HG02571 (cell line): ENCODE results near the gene CFAP299.
"Not testable (repeated sequence)": the region's sequence is repeated elsewhere in the genome, so short reads cannot be mapped to it uniquely, and the experiment has no call there.

ENCODE experiments used
- ATAC-seq: cut with Tn5 transposase; IDR thresholded peaks from one replicate; pipeline ENCODE4 v1.9.1; 2021; ENCODE audit warnings: mild to moderate bottlenecking, moderate library complexity; ENCODE audit not compliant: unreplicated experiment

CFAP299 gene

GRCh38 chr4:80694171-80694570, 358.6 kb downstream of the CFAP299 start:
- ATAC-seq: no peak

DNA sequence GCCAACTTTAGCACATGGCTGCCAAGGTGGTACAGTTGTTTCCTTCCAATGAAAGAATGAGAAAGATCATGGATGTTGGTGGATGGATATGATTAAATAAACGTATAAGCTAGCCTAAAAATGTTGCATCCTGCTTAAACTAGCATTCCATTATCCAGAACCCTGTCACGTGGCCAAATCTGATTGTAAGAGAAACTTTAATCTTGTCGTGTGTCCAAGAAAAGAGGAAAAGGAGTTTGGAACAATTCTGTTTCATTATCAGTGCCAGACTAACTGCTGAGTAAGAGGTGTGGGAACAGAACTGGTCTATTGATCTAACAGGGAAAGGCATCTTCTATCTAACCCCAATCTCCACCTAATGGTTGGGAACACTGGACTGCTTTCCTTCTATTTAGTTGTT, 369.8 kb downstream of the CFAP299 start:
- ATAC-seq: no peak

DNA sequence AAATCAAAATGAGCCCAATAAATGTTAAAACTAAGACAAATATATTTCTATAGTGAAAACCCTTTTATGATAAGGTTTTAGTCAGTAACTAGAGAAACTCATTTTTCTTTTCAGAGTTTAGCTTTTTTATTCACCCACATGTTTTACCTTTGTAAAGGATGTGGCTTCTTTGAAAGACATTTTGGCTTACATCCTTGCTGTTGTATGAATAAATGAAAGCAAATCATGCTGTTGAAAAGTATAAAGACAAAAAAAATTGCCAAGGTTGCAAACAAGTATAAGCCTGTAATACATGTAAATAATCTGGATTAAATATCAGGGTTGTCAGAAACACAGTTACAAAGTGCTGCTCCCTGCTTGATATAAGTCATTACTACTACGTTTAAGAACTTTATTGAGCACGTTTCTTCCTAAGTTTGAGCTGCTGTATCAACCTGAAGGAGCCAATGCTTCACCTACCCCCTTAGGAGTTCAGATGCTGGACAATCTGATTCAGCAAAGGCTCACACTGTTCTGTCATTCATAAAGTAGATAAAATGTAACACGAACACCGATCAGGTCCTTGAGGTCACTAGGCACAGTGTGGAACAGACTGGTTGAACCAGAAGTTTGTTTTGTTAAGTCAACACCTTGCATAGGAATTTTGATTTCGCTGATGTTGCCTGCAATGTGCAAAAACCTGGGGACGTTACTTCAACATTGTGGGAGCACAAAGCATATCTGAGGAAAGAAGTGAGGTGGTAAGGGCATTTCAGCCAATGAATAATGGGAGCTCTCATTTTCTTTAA, 373.7 kb downstream of the CFAP299 start:
- no peak for ATAC-seq

GRCh38 chr4:80710748-80711451, 375.4 kb downstream of the CFAP299 start:
- no peak for ATAC-seq

GRCh38 chr4:80711956-80712355, 376.4 kb downstream of the CFAP299 start:
- no peak for ATAC-seq

GRCh38 chr4:80713409-80713808, 377.9 kb downstream of the CFAP299 start:
- no peak for ATAC-seq

GRCh38 chr4:80717204-80717603, 381.7 kb downstream of the CFAP299 start:
- no peak for ATAC-seq

DNA sequence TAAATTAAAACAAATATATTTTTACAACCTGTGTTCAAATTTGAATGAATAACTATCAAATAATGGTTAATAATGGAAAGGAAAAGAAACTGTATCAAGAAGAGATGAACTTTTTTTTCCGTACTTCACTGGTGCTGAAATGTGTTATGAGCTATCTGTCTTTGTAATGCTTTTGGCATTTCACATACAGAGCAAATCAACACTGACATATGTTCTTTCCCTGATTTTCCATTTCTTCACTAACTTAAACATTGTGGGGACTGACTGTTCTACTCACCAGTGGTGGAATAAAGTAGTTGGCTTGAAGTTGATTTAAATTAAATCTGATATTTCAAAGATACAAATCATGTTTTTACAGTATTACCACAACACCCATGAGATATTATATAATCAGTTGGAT, 390.9 kb downstream of the CFAP299 start:
- no peak for ATAC-seq

- no peak for ATAC-seq
Observed at GRCh38 chr4:80730158-80730557, 394.6 kb downstream of the CFAP299 start.

DNA sequence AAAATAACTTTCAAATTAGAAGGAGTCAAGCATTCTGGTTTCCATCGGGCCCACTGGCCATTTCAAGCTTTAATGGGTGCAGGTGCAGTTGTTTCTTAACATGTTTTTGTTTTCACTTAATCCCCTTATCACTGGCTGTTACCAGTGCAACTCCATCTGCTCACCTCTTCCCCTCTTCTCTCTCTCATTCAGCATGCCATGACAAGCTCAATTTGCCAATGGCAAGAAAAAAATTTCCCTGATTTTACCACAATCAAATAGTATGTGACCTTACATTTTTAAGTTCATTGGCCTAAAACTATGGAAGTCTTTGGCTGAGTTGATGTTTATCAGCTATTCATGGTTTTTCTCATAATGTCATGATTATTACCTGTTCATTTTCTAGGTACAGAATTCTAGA, 395.9 kb downstream of the CFAP299 start:
- no peak for ATAC-seq

GRCh38 chr4:80732010-80732409, 396.5 kb downstream of the CFAP299 start:
- no peak for ATAC-seq

GRCh38 chr4:80740375-80740774, 404.8 kb downstream of the CFAP299 start:
- ATAC-seq: no peak

GRCh38 chr4:80749558-80749957, 414.0 kb downstream of the CFAP299 start:
- not testable (repeated sequence) for ATAC-seq

DNA sequence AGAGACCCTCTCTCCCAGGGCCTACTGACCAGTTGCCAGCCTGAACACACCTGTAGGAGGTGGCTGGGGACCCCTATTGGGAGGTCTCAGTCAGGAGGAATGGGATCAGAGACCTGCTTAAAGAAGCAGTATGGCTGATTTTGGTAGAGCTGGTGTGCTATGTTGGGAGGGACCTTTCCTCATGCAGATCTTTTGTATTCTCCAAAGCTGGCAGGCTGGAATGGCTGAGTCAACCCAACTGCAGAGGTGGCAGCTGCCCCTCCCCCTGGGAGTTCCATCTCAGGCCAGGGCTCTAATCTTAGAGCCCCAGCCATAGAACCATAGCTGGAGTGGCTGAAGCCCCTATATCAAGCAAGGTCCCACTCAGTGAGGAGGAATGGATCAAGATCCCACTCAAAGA, 415.7 kb downstream of the CFAP299 start:
- ATAC-seq: no peak

- no peak for ATAC-seq
Observed at GRCh38 chr4:80767944-80768343, 432.4 kb downstream of the CFAP299 start.

DNA sequence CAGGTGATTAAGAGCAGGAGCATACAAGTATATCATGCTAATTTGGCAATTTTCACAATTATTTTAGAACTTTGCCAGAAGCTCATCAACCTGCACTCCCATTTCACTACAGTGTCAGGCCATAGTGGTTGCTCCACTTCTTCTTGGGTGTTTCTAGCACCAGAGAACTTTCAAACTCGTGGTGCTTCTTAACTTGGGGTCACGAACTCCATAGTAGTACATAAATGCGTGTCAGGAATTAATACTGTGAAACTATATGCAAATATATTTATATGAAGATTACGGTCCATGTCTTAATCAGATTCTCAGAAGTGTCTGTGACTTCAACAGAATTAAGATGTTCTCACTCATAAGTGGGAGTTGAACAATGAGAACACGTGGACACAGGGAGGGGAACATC, 440.6 kb downstream of the CFAP299 start:
- ATAC-seq: no peak

- ATAC-seq: no peak
Observed at GRCh38 chr4:80781431-80781830, 445.9 kb downstream of the CFAP299 start.

DNA sequence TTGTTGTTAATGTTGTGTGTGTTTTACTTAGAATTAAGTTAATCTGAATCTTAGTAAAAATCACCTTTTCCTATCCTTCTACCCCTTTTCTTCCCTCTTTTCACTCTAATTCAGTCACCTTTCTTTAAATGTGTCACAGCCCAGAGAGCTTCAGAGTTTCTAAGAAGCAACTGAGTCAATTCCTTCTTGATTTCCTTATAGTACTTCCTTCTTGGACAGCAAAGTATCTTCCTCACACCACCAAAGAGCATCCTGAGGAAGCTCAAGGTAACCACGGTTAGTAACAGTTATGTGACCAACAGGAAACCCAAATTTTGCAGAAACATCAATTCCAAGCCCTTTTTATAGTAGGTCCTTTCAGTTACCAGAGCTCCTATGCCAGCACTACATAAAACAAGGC, 451.8 kb downstream of the CFAP299 start:
- no peak for ATAC-seq

DNA sequence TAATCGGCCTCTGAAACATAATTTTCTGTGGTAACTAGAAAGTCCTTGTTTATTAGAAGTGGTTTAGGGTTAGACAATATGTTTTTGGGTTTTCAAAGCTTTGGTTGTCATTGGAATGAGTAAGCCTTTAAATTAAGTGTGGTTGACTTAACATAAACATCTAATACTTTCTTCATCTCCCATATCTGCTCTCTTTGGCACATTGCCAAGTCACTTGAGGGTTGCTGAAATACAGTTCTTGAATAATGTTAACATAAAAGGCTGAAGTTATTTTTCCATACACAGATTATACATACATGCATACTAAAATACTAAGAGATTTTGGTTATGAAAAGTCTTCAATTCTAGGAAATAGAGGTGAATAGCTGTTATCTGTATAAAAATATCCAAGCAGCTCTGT, 453.3 kb downstream of the CFAP299 start:
- no peak for ATAC-seq

DNA sequence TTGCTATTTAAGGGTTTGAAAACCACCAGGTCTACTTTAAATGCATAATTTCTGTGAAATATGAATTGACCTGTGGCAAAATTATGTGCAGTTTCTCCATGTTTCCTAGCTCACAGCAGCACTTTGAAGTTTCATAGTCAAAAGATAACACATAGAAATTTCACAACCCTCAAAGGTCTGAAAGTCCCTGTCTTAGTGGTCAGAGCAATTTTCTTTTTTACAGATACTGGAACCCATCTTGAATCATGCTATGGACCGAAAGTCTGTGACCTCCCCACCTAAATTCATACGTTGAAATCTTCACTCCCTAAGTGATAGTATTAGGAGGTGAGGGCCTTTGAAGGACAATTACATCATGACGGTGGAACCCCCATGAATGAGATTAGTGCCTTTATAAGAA, 454.6 kb downstream of the CFAP299 start:
- ATAC-seq: no peak

GRCh38 chr4:80793660-80794059, 458.1 kb downstream of the CFAP299 start:
- ATAC-seq: not testable (repeated sequence)

DNA sequence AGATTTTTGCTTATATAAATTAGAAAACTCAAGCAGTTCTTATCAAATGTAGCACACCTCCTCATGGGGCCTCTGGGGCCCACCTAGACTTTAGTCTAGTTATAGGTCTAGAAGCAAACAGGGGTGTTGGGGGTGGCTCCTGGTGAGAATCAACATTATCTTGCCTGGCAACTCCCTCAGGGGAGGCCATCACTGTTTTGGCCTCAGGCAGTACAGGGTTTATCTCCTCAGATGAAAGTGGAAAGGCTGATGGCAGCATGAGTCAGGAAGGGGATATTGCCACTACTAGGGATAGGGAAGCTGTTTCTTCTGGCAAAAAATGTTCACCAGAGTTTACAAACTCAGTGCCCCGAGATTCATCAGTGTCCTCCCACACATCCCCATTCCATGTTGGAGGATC, 462.6 kb downstream of the CFAP299 start:
- no peak for ATAC-seq
